Neural progenitor cell (in vitro differentiated cells): Measurements from ENCODE around the gene SOX5. TPM values are rescaled to one million over a fixed set of nuclear protein-coding genes. Genes with fewer than 3 reads are reported as not detected.

ENCODE experiments used
- DNase-seq: peaks from one replicate; pipeline ENCODE4 v3.0.0-alpha.2; 2016; ENCODE audit warnings: low spot score
- H2AFZ ChIP-seq: fragments of 200-600 bp; sonication (generic); replicated peaks from 2 replicates; pipeline ENCODE4 v1.6.1; 2016; ENCODE audit warnings: antibody characterized with exemption
- H3F3A ChIP-seq: fragments of 200-600 bp; sonication (generic); 2 replicates; pipeline ENCODE4 v1.6.1; 2016; ENCODE audit warnings: antibody characterized with exemption, low read depth
- H3K27ac ChIP-seq: fragments of 200-600 bp; sonication (generic); 2 replicates; pipeline ENCODE4 v1.5.1; 2016; ENCODE audit warnings: mild to moderate bottlenecking
- H3K27me3 ChIP-seq: fragments of 200-600 bp; sonication (generic); 2 replicates; pipeline ENCODE4 v1.6.1; 2016; ENCODE audit warnings: mild to moderate bottlenecking, moderate library complexity
- H3K36me3 ChIP-seq: fragments of 200-600 bp; sonication (generic); 2 replicates; pipeline ENCODE4 v1.5.1; 2016
- H3K4me1 ChIP-seq: fragments of 200-600 bp; sonication (generic); 2 replicates; pipeline ENCODE4 v1.6.1; 2016; ENCODE audit warnings: mixed run types
- H3K4me2 ChIP-seq: fragments of 200-600 bp; sonication (generic); 2 replicates; pipeline ENCODE4 v1.6.1; 2016
- H3K4me3 ChIP-seq: fragments of 200-600 bp; sonication (generic); 2 replicates; pipeline ENCODE4 v1.5.1; 2016
- H3K79me2 ChIP-seq: fragments of 200-600 bp; sonication (generic); 2 replicates; pipeline ENCODE4 v1.6.1; 2016; ENCODE audit warnings: low read depth
- H3K9ac ChIP-seq: fragments of 200-600 bp; sonication (generic); 2 replicates; pipeline ENCODE4 v1.6.1; 2016
- H3K9me3 ChIP-seq: fragments of 200-600 bp; sonication (generic); 2 replicates; pipeline ENCODE4 v1.5.1; 2016; ENCODE audit warnings: low read depth
- H4K20me1 ChIP-seq: fragments of 200-600 bp; sonication (generic); 2 replicates; pipeline ENCODE4 v1.6.1; 2016; ENCODE audit warnings: low read depth
- H3K27ac Mint-ChIP-seq: 3 replicates; pipeline ENCODE4 v1.8.0; 2021; ENCODE audit warnings: mixed read lengths
- H3K27me3 Mint-ChIP-seq: 2 replicates; pipeline ENCODE4 v1.8.0; 2022; ENCODE audit warnings: low read depth, mild to moderate bottlenecking, inconsistent platforms, moderate library complexity, mixed read lengths; ENCODE audit not compliant: insufficient read depth
- H3K36me3 Mint-ChIP-seq: 3 replicates; pipeline ENCODE4 v1.8.0; 2021; ENCODE audit warnings: mixed read lengths
- H3K4me1 Mint-ChIP-seq: 3 replicates; pipeline ENCODE4 v1.8.0; 2021; ENCODE audit warnings: mixed read lengths
- H3K4me3 Mint-ChIP-seq: 3 replicates; pipeline ENCODE4 v1.8.0; 2021; ENCODE audit warnings: mild to moderate bottlenecking, moderate library complexity, mixed read lengths
- H3K9me3 Mint-ChIP-seq: 3 replicates; pipeline ENCODE4 v1.8.0; 2020; ENCODE audit warnings: mixed read lengths
- EZH2 ChIP-seq: fragments of 200-600 bp; sonication (generic); IDR thresholded peaks from 2 replicates; pipeline ENCODE4 v1.6.1; 2017; ENCODE audit warnings: antibody characterized with exemption, mild to moderate bottlenecking, moderate library complexity
- EZH2phosphoT487 ChIP-seq: fragments of 200-600 bp; sonication (generic); IDR thresholded peaks from 2 replicates; pipeline ENCODE4 v1.6.1; 2017; ENCODE audit warnings: antibody characterized with exemption
- total RNA-seq: library from RNA; depleted of rRNA; stranded (reverse); fragments of >200 nt; gene quantifications from 2 replicates; pipeline ENCODE4 v1.2.3, GENCODE V29; 2015; ENCODE audit warnings: low replicate concordance
- TF ChIP-seq, protein P1 (sequence below): fragments of 200-600 bp; sonication (generic); IDR thresholded peaks from 2 replicates; pipeline ENCODE4 v1.5.1; 2017; ENCODE audit warnings: antibody characterized with exemption, mild to moderate bottlenecking

Gene SOX5
- total RNA-seq, 1 donor from 2014 or later = 79.5 TPM

DNA sequence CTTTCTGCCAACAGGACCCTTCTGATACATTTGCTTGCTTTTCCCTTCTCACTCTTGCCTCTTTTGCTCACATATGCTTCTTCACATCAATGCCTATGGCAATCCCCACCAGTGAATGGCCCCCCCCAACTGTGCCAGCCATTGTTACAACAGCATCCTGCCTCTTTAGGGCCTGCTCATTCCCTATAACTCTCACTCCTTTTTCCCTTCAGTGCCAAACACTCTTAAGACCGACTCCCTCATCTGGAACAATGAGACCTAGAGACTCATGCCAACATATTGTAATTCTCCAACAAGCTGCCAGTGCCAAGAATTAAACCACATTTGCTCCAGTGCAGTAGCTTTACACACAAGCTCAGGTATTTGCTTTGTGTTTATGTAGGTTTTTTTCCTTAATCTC, 189.0 kb downstream of the SOX5 start:
- peak overlapping the region; percentile 78 for H3K27ac ChIP-seq
- no peak overlapping the region for H3K9ac ChIP-seq
- TF ChIP-seq EZH2 (no peak), EZH2phosphoT487 (no peak)
- TF ChIP-seq, protein P1, sequence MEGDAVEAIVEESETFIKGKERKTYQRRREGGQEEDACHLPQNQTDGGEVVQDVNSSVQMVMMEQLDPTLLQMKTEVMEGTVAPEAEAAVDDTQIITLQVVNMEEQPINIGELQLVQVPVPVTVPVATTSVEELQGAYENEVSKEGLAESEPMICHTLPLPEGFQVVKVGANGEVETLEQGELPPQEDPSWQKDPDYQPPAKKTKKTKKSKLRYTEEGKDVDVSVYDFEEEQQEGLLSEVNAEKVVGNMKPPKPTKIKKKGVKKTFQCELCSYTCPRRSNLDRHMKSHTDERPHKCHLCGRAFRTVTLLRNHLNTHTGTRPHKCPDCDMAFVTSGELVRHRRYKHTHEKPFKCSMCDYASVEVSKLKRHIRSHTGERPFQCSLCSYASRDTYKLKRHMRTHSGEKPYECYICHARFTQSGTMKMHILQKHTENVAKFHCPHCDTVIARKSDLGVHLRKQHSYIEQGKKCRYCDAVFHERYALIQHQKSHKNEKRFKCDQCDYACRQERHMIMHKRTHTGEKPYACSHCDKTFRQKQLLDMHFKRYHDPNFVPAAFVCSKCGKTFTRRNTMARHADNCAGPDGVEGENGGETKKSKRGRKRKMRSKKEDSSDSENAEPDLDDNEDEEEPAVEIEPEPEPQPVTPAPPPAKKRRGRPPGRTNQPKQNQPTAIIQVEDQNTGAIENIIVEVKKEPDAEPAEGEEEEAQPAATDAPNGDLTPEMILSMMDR = no peak
- peak; percentile 72 for DNase-seq
- peaks cover 68% of the 10 kb centered on the region for H3K79me2 ChIP-seq
- H3K4me2 ChIP-seq = peak overlapping the region; percentile 51
- H3F3A ChIP-seq = peaks cover 61% of the 10 kb centered on the region
- no peaks in the 10 kb centered on the region for H3K9me3 ChIP-seq
- no peaks in the 10 kb centered on the region for H4K20me1 ChIP-seq
- no peaks in the 10 kb centered on the region for H3K27me3 ChIP-seq
- H3K27me3 Mint-ChIP-seq = no peaks in the 10 kb centered on the region
- no peak overlapping the region for H3K4me3 ChIP-seq
- peaks cover 9% of the 10 kb centered on the region for H3K36me3 Mint-ChIP-seq
- no peak overlapping the region for H2AFZ ChIP-seq
- peaks cover 73% of the 10 kb centered on the region for H3K4me1 ChIP-seq
- peak overlapping the region; percentile 53 for H3K27ac Mint-ChIP-seq
- no peaks in the 10 kb centered on the region for H3K9me3 Mint-ChIP-seq
- peaks cover 48% of the 10 kb centered on the region for H3K4me1 Mint-ChIP-seq
- H3K36me3 ChIP-seq = no peaks in the 10 kb centered on the region
- H3K4me3 Mint-ChIP-seq = no peak overlapping the region

DNA sequence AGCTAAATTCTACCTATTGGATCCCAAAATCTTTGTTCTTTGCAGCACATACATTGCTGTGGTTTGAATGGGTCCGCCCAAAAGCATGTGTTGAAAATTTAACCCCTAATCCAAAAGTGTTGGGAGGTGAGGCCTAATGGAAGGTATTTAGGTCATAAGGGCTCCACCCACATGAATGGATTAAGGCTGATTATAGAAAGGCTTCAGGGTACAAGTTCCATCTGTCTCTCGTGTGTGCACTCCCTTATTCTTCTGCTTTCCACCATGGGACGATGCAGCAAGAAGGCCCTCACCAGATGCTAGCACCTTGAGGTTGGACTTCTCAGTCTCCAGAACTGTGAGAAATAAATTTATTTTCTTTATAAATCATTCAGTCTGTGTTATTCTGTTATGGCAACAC, 190.9 kb downstream of the SOX5 start:
- Histone ChIP-seq H2AFZ (no peak overlapping the region), H3K9ac (no peak overlapping the region), H3K79me2 (peaks cover 55% of the 10 kb centered on the region), H3K27me3 (no peaks in the 10 kb centered on the region), H3K27ac (peak overlapping the region; percentile 98), H3F3A (peaks cover 80% of the 10 kb centered on the region), H3K4me1 (peaks cover 85% of the 10 kb centered on the region), H3K4me3 (no peak overlapping the region), H3K9me3 (no peaks in the 10 kb centered on the region), H3K4me2 (peak overlapping the region; percentile 76), H4K20me1 (no peaks in the 10 kb centered on the region), H3K36me3 (no peaks in the 10 kb centered on the region)
- DNase-seq = peak; percentile 9
- Mint-ChIP-seq H3K9me3 (no peaks in the 10 kb centered on the region), H3K4me1 (peaks cover 64% of the 10 kb centered on the region), H3K36me3 (peaks cover 9% of the 10 kb centered on the region), H3K27ac (peak overlapping the region; percentile 51), H3K27me3 (no peaks in the 10 kb centered on the region), H3K4me3 (no peak overlapping the region)
- TF ChIP-seq EZH2phosphoT487 (no peak), EZH2 (no peak)
- TF ChIP-seq, protein P1 = no peak

DNA sequence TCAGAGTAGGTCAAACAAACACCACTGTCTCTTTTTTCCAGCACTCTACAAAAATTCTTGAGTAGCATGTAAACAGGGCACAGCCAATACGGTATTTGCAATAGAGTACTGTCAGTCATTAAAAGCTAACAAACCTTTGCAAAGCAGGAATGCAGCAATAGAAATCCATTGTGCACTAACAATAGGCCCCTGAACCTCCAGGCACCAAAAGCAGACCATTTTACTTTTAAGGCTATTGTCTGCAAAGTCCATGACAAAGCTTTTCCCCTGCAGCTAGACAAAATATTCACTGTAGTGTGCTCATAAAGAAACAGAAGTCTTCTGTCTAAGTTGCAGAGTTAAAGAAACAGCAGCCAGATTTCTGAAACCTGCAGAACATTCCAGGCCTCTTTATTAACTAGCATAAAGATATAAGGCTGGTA, 191.9 kb downstream of the SOX5 start:
- no peak for TF ChIP-seq EZH2
- TF ChIP-seq, protein P1 = no peak
- no peak for TF ChIP-seq EZH2phosphoT487
- peak; percentile 90 for DNase-seq
- Mint-ChIP-seq H3K36me3 (peaks cover 9% of the 10 kb centered on the region), H3K27me3 (no peaks in the 10 kb centered on the region), H3K9me3 (no peaks in the 10 kb centered on the region), H3K27ac (peak overlapping the region; percentile 98), H3K4me3 (no peak overlapping the region), H3K4me1 (peaks cover 73% of the 10 kb centered on the region)
- peaks cover 90% of the 10 kb centered on the region for H3K4me1 ChIP-seq
- H3K4me2 ChIP-seq = peak overlapping the region; percentile 76
- no peaks in the 10 kb centered on the region for H4K20me1 ChIP-seq
- H3K4me3 ChIP-seq = peak overlapping the region; percentile 19
- no peaks in the 10 kb centered on the region for H3K36me3 ChIP-seq
- no peaks in the 10 kb centered on the region for H3K27me3 ChIP-seq
- H3K79me2 ChIP-seq = peaks cover 53% of the 10 kb centered on the region
- no peak overlapping the region for H3K9ac ChIP-seq
- peak overlapping the region; percentile 98 for H3K27ac ChIP-seq
- H2AFZ ChIP-seq = no peak overlapping the region
- H3K9me3 ChIP-seq = no peaks in the 10 kb centered on the region
- H3F3A ChIP-seq = peaks cover 91% of the 10 kb centered on the region
